Activated CD8-positive, alpha-beta memory T cell treated with anti-CD3 and anti-CD28 coated beads for 48 hours (primary cell): ENCODE measurements around the gene ALB.

ENCODE experiments used
- DNase-seq, 3 experiments: peaks; one replicate each; pipeline ENCODE4 v3.0.0-alpha.2; 2020; ENCODE audit warnings: low read depth in 2 of 3, low spot score in 2 of 3

Gene ALB

GRCh38 chr4:73450398-73451004 lies 46.4 kb downstream of the ALB start:
- no peak for DNase-seq

- no peak for DNase-seq
Observed at GRCh38 chr4:73451404-73451803, 47.3 kb downstream of the ALB start.

GRCh38 chr4:73451981-73452747 lies 48.1 kb downstream of the ALB start:
- DNase-seq, result no peak

GRCh38 chr4:73452953-73453700 lies 49.0 kb downstream of the ALB start:
- DNase-seq, result no peak

GRCh38 chr4:73453701-73454005 lies 49.6 kb downstream of the ALB start:
- DNase-seq, result no peak

GRCh38 chr4:73454920-73455319 lies 50.8 kb downstream of the ALB start:
- DNase-seq, result no peak

- no peak for DNase-seq
Observed at GRCh38 chr4:73456177-73457022, 52.3 kb downstream of the ALB start.

GRCh38 chr4:73458184-73459047 lies 54.3 kb downstream of the ALB start:
- DNase-seq, result no peak

- DNase-seq, result no peak
Observed at GRCh38 chr4:73459048-73459421, 54.9 kb downstream of the ALB start.

- no peak for DNase-seq
Observed at GRCh38 chr4:73460913-73461522, 56.9 kb downstream of the ALB start.

GRCh38 chr4:73468170-73468569 lies 64.1 kb downstream of the ALB start:
- no peak for DNase-seq

- no peak for DNase-seq
Observed at GRCh38 chr4:73470728-73471127, 66.6 kb downstream of the ALB start.
